Activated CD4-positive, alpha-beta T cell treated with anti-CD3 and anti-CD28 coated beads, Interleukin-2, amount 50 U/mL, for 24 hours (primary cell): ENCODE data around the gene DNAJC5.
"Not testable (repeated sequence)": the region's sequence is repeated elsewhere in the genome, so short reads cannot be mapped to it uniquely, and the experiment has no call there.

Experiments used
- DNase-seq, 2 donors: peaks; one replicate each; pipeline ENCODE4 v3.0.0-alpha.2; 2020; ENCODE audit warnings: low read depth in 1 of 2, low spot score in 1 of 2

The DNAJC5 gene

GRCh38 chr20:63903796-63904561 is 9.1 kb downstream of the DNAJC5 start:
- no peak for DNase-seq

- DNase-seq: no peak
Measured at GRCh38 chr20:63908008-63908682, 13.2 kb downstream of the DNAJC5 start.

GRCh38 chr20:63911176-63911575 is 16.2 kb downstream of the DNAJC5 start:
- no peak for DNase-seq

- DNase-seq: no peak
Measured at GRCh38 chr20:63913768-63914167, 18.8 kb downstream of the DNAJC5 start.

GRCh38 chr20:63915471-63915870 is 20.5 kb downstream of the DNAJC5 start:
- DNase-seq: no peak

GRCh38 chr20:63916371-63916939 is 21.5 kb downstream of the DNAJC5 start:
- not testable (repeated sequence) for DNase-seq

- no peak for DNase-seq
Measured at GRCh38 chr20:63917811-63918210, 22.9 kb downstream of the DNAJC5 start.

- DNase-seq: no peak
Measured at GRCh38 chr20:63919130-63919529, 24.2 kb downstream of the DNAJC5 start.

GRCh38 chr20:63920226-63920625 is 25.3 kb downstream of the DNAJC5 start:
- no peak for DNase-seq

- no peak for DNase-seq
Measured at GRCh38 chr20:63923651-63924050, 28.7 kb downstream of the DNAJC5 start.

- no peak for DNase-seq
Measured at GRCh38 chr20:63924241-63924640, 29.3 kb downstream of the DNAJC5 start.

GRCh38 chr20:63926298-63926697 is 31.4 kb downstream of the DNAJC5 start:
- no peak for DNase-seq

GRCh38 chr20:63929071-63929470 is 34.1 kb downstream of the DNAJC5 start:
- DNase-seq: no peak

GRCh38 chr20:63929473-63929883 is 34.6 kb downstream of the DNAJC5 start:
- not testable (repeated sequence) for DNase-seq

GRCh38 chr20:63930971-63931553 is 36.1 kb downstream of the DNAJC5 start:
- no peak for DNase-seq

GRCh38 chr20:63931735-63932134 is 36.8 kb downstream of the DNAJC5 start:
- DNase-seq: no peak

- no peak for DNase-seq
Measured at GRCh38 chr20:63932606-63933160, 37.8 kb downstream of the DNAJC5 start.

GRCh38 chr20:63933646-63934045 is 38.7 kb downstream of the DNAJC5 start:
- no peak for DNase-seq

- no peak for DNase-seq
Measured at GRCh38 chr20:63934271-63935068, 39.5 kb downstream of the DNAJC5 start.

GRCh38 chr20:63935447-63935846 is 40.5 kb downstream of the DNAJC5 start:
- no peak for DNase-seq

- DNase-seq: no peak
Measured at GRCh38 chr20:63937596-63937995, 42.7 kb downstream of the DNAJC5 start.
